NB4 (cell line): ENCODE results near the gene TNS1.

Experiments used
- MYC ChIP-seq: IDR thresholded peaks from 2 replicates; pipeline ENCODE4 v1.6.1; 2011; ENCODE audit warnings: low read depth, low read length
- POLR2A ChIP-seq: IDR thresholded peaks from 2 replicates; pipeline ENCODE4 v1.6.1; 2011; ENCODE audit warnings: mild to moderate bottlenecking; ENCODE audit not compliant: insufficient read length; ENCODE audit errors: extremely low read depth
- TF ChIP-seq, protein P1 (sequence below): IDR thresholded peaks from one replicate; pipeline ENCODE4 v1.5.1; 2012; ENCODE audit warnings: low read depth, low read length
- TF ChIP-seq, protein P2 (sequence below): IDR thresholded peaks from 2 replicates; pipeline ENCODE4 v1.6.1; 2011; ENCODE audit warnings: low read depth, low read length

DNA sequence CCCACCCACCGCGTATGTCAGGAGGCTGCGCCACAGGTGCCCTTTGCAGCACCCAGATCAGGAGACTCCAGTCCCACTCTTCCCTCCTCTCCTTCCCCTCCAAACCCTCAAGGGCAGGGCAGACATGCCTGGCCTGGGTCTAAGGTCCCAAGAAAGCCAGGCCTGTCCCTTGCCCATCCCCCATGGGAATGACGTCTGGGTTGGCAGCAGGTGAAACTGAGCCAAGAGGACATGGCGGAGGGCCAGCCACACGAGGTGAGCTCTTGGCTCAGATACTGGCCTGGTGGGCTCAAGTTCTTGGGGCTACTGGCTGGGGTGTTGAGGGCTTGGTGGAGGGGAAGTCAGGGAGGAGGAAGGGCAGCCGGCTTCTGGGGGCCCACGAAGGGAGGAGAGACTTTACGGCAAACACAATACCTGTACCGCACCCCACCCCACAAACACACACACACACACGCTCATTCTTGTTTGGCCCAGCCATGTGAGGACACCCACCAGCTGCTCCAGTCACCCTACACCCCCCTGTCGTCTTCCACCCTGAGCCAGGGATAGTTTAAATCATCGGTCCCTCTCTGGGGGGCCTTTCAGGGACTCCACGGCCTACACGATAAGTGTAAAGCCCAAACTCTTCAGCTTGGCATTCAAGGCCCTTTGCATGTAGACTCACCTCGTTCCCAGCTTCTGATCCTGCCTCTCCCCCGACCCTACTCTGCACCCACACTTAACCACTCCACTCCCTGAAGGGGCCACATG lies 24.1 kb upstream of the TNS1 start:
- TF ChIP-seq, protein P1, sequence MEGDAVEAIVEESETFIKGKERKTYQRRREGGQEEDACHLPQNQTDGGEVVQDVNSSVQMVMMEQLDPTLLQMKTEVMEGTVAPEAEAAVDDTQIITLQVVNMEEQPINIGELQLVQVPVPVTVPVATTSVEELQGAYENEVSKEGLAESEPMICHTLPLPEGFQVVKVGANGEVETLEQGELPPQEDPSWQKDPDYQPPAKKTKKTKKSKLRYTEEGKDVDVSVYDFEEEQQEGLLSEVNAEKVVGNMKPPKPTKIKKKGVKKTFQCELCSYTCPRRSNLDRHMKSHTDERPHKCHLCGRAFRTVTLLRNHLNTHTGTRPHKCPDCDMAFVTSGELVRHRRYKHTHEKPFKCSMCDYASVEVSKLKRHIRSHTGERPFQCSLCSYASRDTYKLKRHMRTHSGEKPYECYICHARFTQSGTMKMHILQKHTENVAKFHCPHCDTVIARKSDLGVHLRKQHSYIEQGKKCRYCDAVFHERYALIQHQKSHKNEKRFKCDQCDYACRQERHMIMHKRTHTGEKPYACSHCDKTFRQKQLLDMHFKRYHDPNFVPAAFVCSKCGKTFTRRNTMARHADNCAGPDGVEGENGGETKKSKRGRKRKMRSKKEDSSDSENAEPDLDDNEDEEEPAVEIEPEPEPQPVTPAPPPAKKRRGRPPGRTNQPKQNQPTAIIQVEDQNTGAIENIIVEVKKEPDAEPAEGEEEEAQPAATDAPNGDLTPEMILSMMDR = no peak
- no peak for TF ChIP-seq POLR2A
- TF ChIP-seq, protein P2, sequence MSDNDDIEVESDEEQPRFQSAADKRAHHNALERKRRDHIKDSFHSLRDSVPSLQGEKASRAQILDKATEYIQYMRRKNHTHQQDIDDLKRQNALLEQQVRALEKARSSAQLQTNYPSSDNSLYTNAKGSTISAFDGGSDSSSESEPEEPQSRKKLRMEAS = no peak
- TF ChIP-seq MYC = no peak
